ENCODE results near the gene CENPO. TPM values are rescaled to one million over a fixed set of nuclear protein-coding genes. Genes with fewer than 3 reads are reported as not detected.

The CENPO gene
- total RNA-seq, 1 experiment from 2014 or later, result 14.9 TPM

- CTCF ChIA-PET, result interaction anchor here (0.7 to 8.1 kb wide), 8 partner anchors 10 to 941 kb away, joined by 3 to 108 read pairs (median 3); no protein-coding TSS in a partner anchor
- peaks cover 40% of the 10 kb centered on the region for H3K36me3 Mint-ChIP-seq (ENCODE audit: insufficient read depth, unreplicated experiment)
- no peak overlapping the region for H3K27ac Mint-ChIP-seq (ENCODE audit: low read depth, unreplicated experiment)
- BruUV-seq (replicated peaks), result no TSS peak
- H3K4me1 Mint-ChIP-seq (ENCODE audit: insufficient read depth, unreplicated experiment), result no peaks in the 10 kb centered on the region
- intact Hi-C loops (cut with micrococcal nuclease), result loop anchor here (5.0 to 10.0 kb wide), 2 partner anchors 371 to 601 kb away; no protein-coding TSS in a partner anchor
- TF ChIP-seq CTCF (IDR thresholded peaks at IDR 0.05; ENCODE audit: unreplicated experiment), result no peak
- no peak overlapping the region for H3K4me3 Mint-ChIP-seq (ENCODE audit: unreplicated experiment)
- no peaks in the 10 kb centered on the region for H3K27me3 Mint-ChIP-seq (ENCODE audit: insufficient read depth, unreplicated experiment)
- no peaks in the 10 kb centered on the region for H3K9me3 Mint-ChIP-seq (ENCODE audit: unreplicated experiment)
- no peak for DNase-seq (ENCODE audit: unreplicated experiment)
- POLR2A ChIA-PET, result no interaction called here
These were observed 32.9 kb downstream of the CENPO start for GRCh38 chr2:24825883-24826772.

GRCh38 chr2:24826773-24827145 lies 33.5 kb downstream of the CENPO start:
- POLR2A ChIA-PET, result no interaction called here
- Mint-ChIP-seq H3K4me3 (ENCODE audit: unreplicated experiment) (no peak overlapping the region), H3K27ac (ENCODE audit: low read depth, unreplicated experiment) (no peak overlapping the region)

GRCh38 chr2:24827321-24828237 lies 34.4 kb downstream of the CENPO start:
- H3K36me3 Mint-ChIP-seq (ENCODE audit: insufficient read depth, unreplicated experiment), result peaks cover 35% of the 10 kb centered on the region
- intact Hi-C loops (cut with micrococcal nuclease), result loop anchor here (1.0 to 10.0 kb wide), 6 partner anchors 35 to 603 kb away; no protein-coding TSS in a partner anchor
- no peaks in the 10 kb centered on the region for H3K27me3 Mint-ChIP-seq (ENCODE audit: insufficient read depth, unreplicated experiment)
- no peak overlapping the region for H3K27ac Mint-ChIP-seq (ENCODE audit: low read depth, unreplicated experiment)
- ChIA-PET CTCF (interaction anchor here (0.5 to 8.1 kb wide), 25 partner anchors 9 to 600 kb away, joined by 3 to 108 read pairs (median 3); partner anchors contain the start of genes CENPO and PTRHD1), POLR2A (interaction anchor here (0.7 to 1.2 kb wide), 3 partner anchors 35 to 428 kb away, joined by 3 to 4 read pairs (median 3); partner anchors contain the start of genes CENPO and PTRHD1)
- TF ChIP-seq CTCF (IDR thresholded peaks at IDR 0.05; ENCODE audit: unreplicated experiment), result peak; percentile 58
- no TSS peak for BruUV-seq (replicated peaks)
- no peaks in the 10 kb centered on the region for H3K4me1 Mint-ChIP-seq (ENCODE audit: insufficient read depth, unreplicated experiment)
- no peak overlapping the region for H3K4me3 Mint-ChIP-seq (ENCODE audit: unreplicated experiment)
- DNase-seq (ENCODE audit: unreplicated experiment), result peak; percentile 73
- H3K9me3 Mint-ChIP-seq (ENCODE audit: unreplicated experiment), result no peaks in the 10 kb centered on the region

More at GRCh38 chr2:24826773-24827145, 33.5 kb downstream of the CENPO start:
- Mint-ChIP-seq H3K27me3 (ENCODE audit: insufficient read depth, unreplicated experiment) (no peaks in the 10 kb centered on the region), H3K36me3 (ENCODE audit: insufficient read depth, unreplicated experiment) (peaks cover 34% of the 10 kb centered on the region), H3K4me1 (ENCODE audit: insufficient read depth, unreplicated experiment) (no peaks in the 10 kb centered on the region), H3K9me3 (ENCODE audit: unreplicated experiment) (no peaks in the 10 kb centered on the region)
- intact Hi-C loops (cut with micrococcal nuclease), result loop anchor here (1.0 to 10.0 kb wide), 6 partner anchors 34 to 602 kb away; no protein-coding TSS in a partner anchor
- no peak for TF ChIP-seq CTCF (IDR thresholded peaks at IDR 0.05; ENCODE audit: unreplicated experiment)
- BruUV-seq (replicated peaks), result no TSS peak
- CTCF ChIA-PET, result interaction anchor here (0.5 to 8.1 kb wide), 11 partner anchors 8 to 941 kb away, joined by 3 to 108 read pairs (median 3); no protein-coding TSS in a partner anchor
- no peak for DNase-seq (ENCODE audit: unreplicated experiment)

All from MCF 10A (cell line).